PC-3 (cell line): ENCODE results near the gene GSTM3.

Source experiments
- CTCF ChIP-seq: fragments of 300-600 bp; sonication (generic); conservative IDR thresholded peaks from 2 replicates; pipeline ENCODE4 v1.5.1; 2017; ENCODE audit warnings: antibody characterized with exemption, low read depth, mild to moderate bottlenecking, low read length
- EZH2 ChIP-seq: fragments of 300-600 bp; sonication (generic); IDR thresholded peaks from one replicate; pipeline ENCODE4 v1.6.1; 2017; ENCODE audit warnings: antibody characterized with exemption, mild to moderate bottlenecking, low read length; ENCODE audit not compliant: unreplicated experiment

- TF ChIP-seq CTCF (no peak), EZH2 (no peak)
Observed at GRCh38 chr1:109785446-109786111, 44.7 kb upstream of the GSTM3 start.
